Transverse colon (tissue), 4 donors: Measurements from ENCODE around the gene ROS1. TPM values are rescaled to one million over a fixed set of nuclear protein-coding genes. Genes with fewer than 3 reads are reported as not detected.

Source experiments
- DNase-seq: peaks from one replicate; pipeline ENCODE4 v3.0.0-alpha.2; 2019
- H3K27ac ChIP-seq, 4 donors: fragments of 200-600 bp; sonication (generic); 2 replicates each; pipeline ENCODE4 v1.5.1; 2016 to 2018; ENCODE audit warnings: inconsistent platforms in 4 of 4
- H3K27me3 ChIP-seq: fragments of 200-600 bp; sonication (generic); 2 replicates; pipeline ENCODE4 v1.5.1; 2017; ENCODE audit warnings: inconsistent platforms
- H3K36me3 ChIP-seq, 4 donors: fragments of 200-600 bp; sonication (generic); 2 replicates each; pipeline ENCODE4 v1.5.1; 2017 to 2019; ENCODE audit warnings: inconsistent platforms in 4 of 4
- H3K4me1 ChIP-seq, 4 donors: fragments of 200-600 bp; sonication (generic); 2 replicates each; pipeline ENCODE4 v1.5.1; 2017 to 2020; ENCODE audit warnings: inconsistent platforms in 4 of 4
- H3K4me3 ChIP-seq, 4 donors: fragments of 200-600 bp; sonication (generic); 1 replicate in 1 of 4; 2 replicates in 3 of 4; pipeline versions ENCODE4 v1.5.1 to v1.6.1; 2017 to 2019; ENCODE audit warnings: inconsistent platforms in 4 of 4
- H3K9me3 ChIP-seq, 2 donors: fragments of 200-600 bp; sonication (generic); 2 replicates each; pipeline ENCODE4 v1.5.1; 2017 to 2019; ENCODE audit warnings: inconsistent platforms in 2 of 2
- EP300 ChIP-seq: sonication (generic); formaldehyde crosslinking; IDR thresholded peaks from one replicate; pipeline ENCODE4 v1.6.1; 2017; ENCODE audit warnings: antibody characterized with exemption, low read depth
- POLR2A ChIP-seq: fragments of 450-650 bp; IDR thresholded peaks from one replicate; pipeline ENCODE4 v1.6.1; 2016; ENCODE audit warnings: antibody characterized with exemption, mild to moderate bottlenecking, moderate library complexity
- POLR2AphosphoS5 ChIP-seq, 3 donors: sonication (generic); formaldehyde crosslinking; IDR thresholded peaks; one replicate each; pipeline ENCODE4 v1.6.1; 2016; ENCODE audit warnings: antibody characterized with exemption in 3 of 3
- WGBS, 2 donors: methylation state at CpG; one replicate each; pipeline ENCODE4 v1.1.5; 2018; ENCODE audit warnings: low coverage in 1 of 2; 5-methylcytosine and 5-hydroxymethylcytosine counted together
- in situ Hi-C, 4 donors: fragments of 200-750 bp; cut with MboI; loops; one replicate each; pipeline versions ENCODE4 v1.15.0 to v1.15.1; 2017; ENCODE audit warnings: low sequenced_read_pairs in 3 of 4, low pct_ligation_motif_present in 1 of 4, low pct_unique_long_range_greater_than_20kb in 1 of 4
- intact Hi-C: fragments of 100-400 bp; cut with DNase I; formaldehyde crosslinking; loops from one replicate; pipeline ENCODE4 v1.15.1; 2023; ENCODE audit warnings: low total_unique reads
- total RNA-seq, 4 donors: library from RNA; depleted of rRNA; stranded (reverse); fragments of >200 nt; gene quantifications; one replicate each; pipeline ENCODE4 v1.1.0, GENCODE V29; 2016
- TF ChIP-seq, protein P1 (sequence below), 5 experiments: fragments of 200-600 bp in 3 of 5; fragments of 450-650 bp in 2 of 5; sonication (generic) in 3 of 5; IDR thresholded peaks; 1 replicate in 2 of 5; 2 replicates in 3 of 5; pipeline ENCODE4 v1.5.1; 2016 to 2017; ENCODE audit warnings: antibody characterized with exemption in 5 of 5, inconsistent platforms in 3 of 5, mild to moderate bottlenecking in 2 of 5, moderate library complexity in 1 of 5

The ROS1 gene
- total RNA-seq, 4 donors from 2014 or later: 0.80 to 4.1 (median 2.5) TPM; not detected in 1

GRCh38 chr6:117396228-117396627 is 29.5 kb downstream of the ROS1 start:
- no peak for TF ChIP-seq POLR2A
- no peak for TF ChIP-seq EP300
- TF ChIP-seq POLR2AphosphoS5 (IDR thresholded peaks at IDR 0.05): no peak
- TF ChIP-seq, protein P1, sequence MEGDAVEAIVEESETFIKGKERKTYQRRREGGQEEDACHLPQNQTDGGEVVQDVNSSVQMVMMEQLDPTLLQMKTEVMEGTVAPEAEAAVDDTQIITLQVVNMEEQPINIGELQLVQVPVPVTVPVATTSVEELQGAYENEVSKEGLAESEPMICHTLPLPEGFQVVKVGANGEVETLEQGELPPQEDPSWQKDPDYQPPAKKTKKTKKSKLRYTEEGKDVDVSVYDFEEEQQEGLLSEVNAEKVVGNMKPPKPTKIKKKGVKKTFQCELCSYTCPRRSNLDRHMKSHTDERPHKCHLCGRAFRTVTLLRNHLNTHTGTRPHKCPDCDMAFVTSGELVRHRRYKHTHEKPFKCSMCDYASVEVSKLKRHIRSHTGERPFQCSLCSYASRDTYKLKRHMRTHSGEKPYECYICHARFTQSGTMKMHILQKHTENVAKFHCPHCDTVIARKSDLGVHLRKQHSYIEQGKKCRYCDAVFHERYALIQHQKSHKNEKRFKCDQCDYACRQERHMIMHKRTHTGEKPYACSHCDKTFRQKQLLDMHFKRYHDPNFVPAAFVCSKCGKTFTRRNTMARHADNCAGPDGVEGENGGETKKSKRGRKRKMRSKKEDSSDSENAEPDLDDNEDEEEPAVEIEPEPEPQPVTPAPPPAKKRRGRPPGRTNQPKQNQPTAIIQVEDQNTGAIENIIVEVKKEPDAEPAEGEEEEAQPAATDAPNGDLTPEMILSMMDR (IDR thresholded peaks at IDR 0.05): no peak
- WGBS, 2 donors: 42 to 50% methylated on average over 2 to 4 of the region's 4 CpGs

GRCh38 chr6:117395164-117395563 is 30.6 kb downstream of the ROS1 start:
- H3K27ac ChIP-seq: no peak overlapping the region
- in situ Hi-C loops: no loop called here
- TF ChIP-seq POLR2A: no peak
- no peak for TF ChIP-seq EP300
- 25 to 49% methylated on average over 1 of the region's 1 CpG for WGBS, 2 donors
- DNase-seq: no peak
- H3K9me3 ChIP-seq: no peaks in the 10 kb centered on the region
- no peak overlapping the region for H3K4me3 ChIP-seq
- no peaks in the 10 kb centered on the region for H3K4me1 ChIP-seq
- H3K27me3 ChIP-seq: no peaks in the 10 kb centered on the region
- H3K36me3 ChIP-seq: no peaks in the 10 kb centered on the region
- intact Hi-C loops: no loop called here

More at GRCh38 chr6:117396228-117396627, 29.5 kb downstream of the ROS1 start:
- no peak overlapping the region for H3K4me3 ChIP-seq
- H3K9me3 ChIP-seq: no peaks in the 10 kb centered on the region
- DNase-seq: no peak
- no peaks in the 10 kb centered on the region for H3K4me1 ChIP-seq
- H3K27me3 ChIP-seq: no peaks in the 10 kb centered on the region
- in situ Hi-C loops (no loop called here), intact Hi-C loops (no loop called here)
- no peak overlapping the region for H3K27ac ChIP-seq
- H3K36me3 ChIP-seq: no peaks in the 10 kb centered on the region

DNA sequence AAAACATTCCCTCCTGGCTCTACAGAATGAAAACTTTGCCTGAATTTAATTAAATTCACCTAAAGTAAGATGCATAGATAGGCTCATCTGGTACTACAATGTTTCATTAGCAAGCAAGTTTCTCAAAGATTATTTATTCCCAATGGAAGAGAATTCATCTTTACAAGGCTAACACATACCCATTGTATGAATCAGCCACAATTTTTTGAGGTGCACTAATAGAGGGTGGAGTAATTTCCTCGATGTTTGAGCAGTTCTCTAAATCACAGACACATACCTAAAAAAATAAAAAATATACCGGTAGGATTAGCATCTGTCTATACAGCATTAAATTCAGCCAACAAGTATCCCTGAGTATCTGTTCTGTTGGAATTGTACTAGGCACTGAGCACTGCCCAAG is 32.7 kb downstream of the ROS1 start:
- DNase-seq: no peak
- Histone ChIP-seq H3K4me3 (no peak overlapping the region), H3K9me3 (no peaks in the 10 kb centered on the region), H3K27ac (no peak overlapping the region), H3K27me3 (no peaks in the 10 kb centered on the region), H3K36me3 (no peaks in the 10 kb centered on the region), H3K4me1 (no peaks in the 10 kb centered on the region)
- in situ Hi-C loops (no loop called here), intact Hi-C loops (no loop called here)
- 74 to 95% methylated on average over 2 of the region's 2 CpGs for WGBS, 2 donors
- TF ChIP-seq POLR2AphosphoS5 (IDR thresholded peaks at IDR 0.05) (no peak), EP300 (no peak), POLR2A (no peak)
- TF ChIP-seq, protein P1 (IDR thresholded peaks at IDR 0.05): no peak

DNA sequence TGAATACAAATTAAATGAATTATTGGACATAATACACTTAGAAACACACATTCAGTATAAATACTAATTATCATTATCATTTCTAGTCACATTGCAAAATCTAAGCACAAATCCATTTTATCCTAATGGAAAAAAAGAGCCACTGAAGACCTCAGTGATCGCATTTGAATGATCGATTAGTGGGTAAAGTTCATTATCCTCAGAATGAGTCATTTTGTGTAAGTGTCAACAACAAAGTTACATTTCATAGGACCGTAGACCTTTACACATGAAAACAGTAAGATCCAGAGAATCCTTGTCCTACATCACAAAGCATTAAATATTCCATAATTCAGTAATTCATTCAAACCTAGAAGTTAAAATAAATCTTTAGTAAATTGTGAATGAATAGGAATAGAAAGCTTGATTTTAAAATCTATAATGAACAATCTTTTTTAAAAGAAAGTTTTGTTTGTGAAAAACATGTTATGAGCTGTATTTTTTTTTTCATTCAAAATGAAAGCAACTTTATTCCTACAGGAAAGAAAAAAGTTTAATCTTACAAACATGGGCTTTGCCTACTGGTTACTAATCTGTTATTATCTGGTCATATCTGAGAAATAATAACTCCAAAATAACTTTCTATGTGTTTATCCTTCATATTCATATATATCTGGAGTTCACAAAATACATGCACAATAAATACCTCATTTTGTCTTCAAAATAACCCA is 33.7 kb downstream of the ROS1 start:
- Histone ChIP-seq H3K9me3 (no peaks in the 10 kb centered on the region), H3K27me3 (no peaks in the 10 kb centered on the region), H3K4me3 (no peak overlapping the region), H3K36me3 (no peaks in the 10 kb centered on the region), H3K4me1 (no peaks in the 10 kb centered on the region), H3K27ac (no peak overlapping the region)
- no peak for TF ChIP-seq POLR2AphosphoS5 (IDR thresholded peaks at IDR 0.05)
- TF ChIP-seq, protein P1 (IDR thresholded peaks at IDR 0.05): no peak
- no peak for TF ChIP-seq POLR2A
- TF ChIP-seq EP300: no peak
- in situ Hi-C loops (no loop called here), intact Hi-C loops (no loop called here)
- 83 to 91% methylated on average over 3 of the region's 3 CpGs for WGBS, 2 donors
- DNase-seq: no peak
